HG03135 (cell line): ENCODE data around the gene MTUS2.

ENCODE experiments used
- ATAC-seq: cut with Tn5 transposase; IDR thresholded peaks from one replicate; pipeline ENCODE4 v1.9.1; 2021; ENCODE audit warnings: mild to moderate bottlenecking, moderate library complexity; ENCODE audit not compliant: unreplicated experiment

The MTUS2 gene

GRCh38 chr13:28856287-28856686, 36.1 kb downstream of the MTUS2 start:
- no peak for ATAC-seq

- ATAC-seq: no peak
Observed at GRCh38 chr13:28859069-28859468, 38.9 kb downstream of the MTUS2 start.

DNA sequence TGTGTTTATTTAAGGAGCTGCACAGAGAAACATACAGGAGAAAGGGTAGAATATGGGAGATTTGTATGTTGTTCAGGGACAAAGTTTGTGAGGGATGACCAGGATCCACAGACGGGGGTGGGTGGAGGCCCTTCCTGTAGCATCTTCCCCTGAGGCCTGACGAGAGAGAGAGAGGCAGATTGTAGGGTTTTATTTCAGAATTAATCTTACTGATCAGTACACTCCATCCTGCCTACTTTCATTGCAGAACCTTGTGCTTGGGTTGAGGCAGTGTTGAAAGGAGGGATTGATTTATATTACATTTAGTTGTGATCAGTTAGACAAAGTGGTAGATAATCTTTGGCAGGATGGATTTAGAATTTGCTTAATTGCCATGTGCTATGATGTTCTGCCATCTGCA, 39.6 kb downstream of the MTUS2 start:
- no peak for ATAC-seq

DNA sequence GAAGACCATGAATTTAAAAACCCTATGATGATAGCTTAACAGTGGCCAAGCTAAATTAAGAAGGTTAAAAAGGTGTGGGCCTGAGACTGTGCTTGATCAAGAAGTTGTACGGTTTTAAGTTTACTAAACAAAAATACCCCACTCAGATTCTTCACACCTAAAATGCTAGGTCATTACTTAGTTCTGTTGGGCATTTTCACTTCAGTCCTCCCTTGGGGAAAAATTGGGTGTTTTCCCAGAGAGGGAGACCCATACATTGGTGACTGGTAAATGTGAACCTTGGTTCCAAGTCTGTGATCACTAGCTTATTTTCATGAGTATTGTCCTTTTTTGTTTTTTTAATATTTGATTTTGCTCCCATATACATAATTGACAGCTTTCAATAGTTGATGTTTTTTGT, 44.4 kb downstream of the MTUS2 start:
- ATAC-seq: no peak

DNA sequence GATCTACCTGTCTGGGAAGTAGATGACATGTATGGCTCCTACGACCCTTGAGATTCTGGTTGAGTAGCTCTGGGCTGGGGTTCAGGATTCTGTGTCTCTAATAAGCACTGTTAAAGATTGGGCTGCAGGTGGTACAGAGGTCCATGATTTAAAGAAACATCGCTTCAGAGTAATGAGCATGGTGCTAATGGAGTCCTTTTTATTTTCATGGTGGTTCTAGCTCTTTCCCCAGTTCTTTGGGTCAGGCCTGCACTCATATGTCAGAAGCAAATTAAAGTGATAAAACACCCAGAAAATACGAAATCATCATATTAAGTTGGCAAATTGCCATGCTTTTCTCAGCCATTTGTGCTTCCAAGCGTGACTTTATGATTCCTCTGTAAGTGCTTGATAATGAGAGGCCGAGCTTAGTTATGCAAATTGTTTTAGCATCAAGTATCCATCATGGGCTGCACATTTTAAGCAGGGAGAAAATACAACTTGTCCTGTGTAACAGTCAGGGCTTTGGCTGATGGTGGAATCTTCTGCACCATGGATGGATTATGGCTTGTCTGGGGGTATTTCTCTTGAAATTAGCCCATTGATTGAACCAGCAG, 45.1 kb downstream of the MTUS2 start:
- no peak for ATAC-seq

- ATAC-seq: no peak
Observed at GRCh38 chr13:28865951-28866350, 45.8 kb downstream of the MTUS2 start.

DNA sequence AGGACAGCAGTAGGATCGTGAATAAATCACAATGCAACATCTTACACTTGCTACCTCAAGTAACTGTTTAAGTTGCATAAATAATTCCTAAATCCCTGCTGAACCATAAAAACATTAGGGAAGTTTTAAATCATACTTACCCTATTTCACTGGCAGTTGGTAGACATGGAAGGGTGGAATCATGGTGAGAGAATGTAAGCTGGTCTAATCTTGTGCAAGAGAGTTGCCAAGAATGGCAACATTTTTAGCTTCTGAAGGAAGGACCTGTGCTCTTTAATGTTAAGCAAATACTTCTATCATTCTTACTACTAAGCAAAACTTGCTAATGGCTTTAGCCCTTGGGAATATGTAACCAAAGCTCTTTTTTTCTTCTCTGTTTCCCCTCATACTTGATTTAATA, 46.8 kb downstream of the MTUS2 start:
- no peak for ATAC-seq

GRCh38 chr13:28867564-28867963, 47.4 kb downstream of the MTUS2 start:
- ATAC-seq: no peak

DNA sequence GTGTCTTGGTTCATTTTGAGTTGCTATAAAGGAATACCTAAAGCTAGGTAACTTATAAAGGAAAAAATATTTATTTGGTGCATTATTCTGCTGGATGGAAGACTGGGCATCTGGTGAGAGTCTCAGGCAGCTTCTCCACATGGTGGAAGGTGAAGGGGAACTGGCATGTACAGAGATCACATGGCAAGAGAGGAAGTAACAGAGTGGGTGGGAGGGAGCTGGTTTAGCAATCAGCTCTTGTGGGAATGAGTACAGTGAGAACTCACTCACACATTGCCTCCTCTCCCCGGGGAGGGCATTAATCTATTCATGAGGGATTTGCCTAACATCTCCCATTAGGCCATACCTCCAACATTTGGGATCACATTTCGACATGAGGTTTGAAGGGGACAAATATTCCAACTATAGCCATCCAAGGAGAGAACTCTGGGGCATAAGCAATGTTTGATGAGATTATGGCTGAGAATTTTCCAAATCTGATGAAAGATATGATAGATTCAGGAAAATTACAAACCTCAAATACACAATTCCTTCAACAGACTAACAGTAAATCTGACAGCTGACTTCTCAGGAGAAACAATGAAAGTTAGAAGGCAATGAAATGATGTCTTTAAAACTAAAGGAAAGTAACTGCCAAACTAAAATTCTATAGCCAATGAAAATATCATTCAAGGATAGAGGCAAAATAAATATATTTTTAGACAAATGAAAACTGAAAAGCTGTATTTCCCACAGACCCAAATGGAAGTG, 52.5 kb downstream of the MTUS2 start:
- no peak for ATAC-seq

DNA sequence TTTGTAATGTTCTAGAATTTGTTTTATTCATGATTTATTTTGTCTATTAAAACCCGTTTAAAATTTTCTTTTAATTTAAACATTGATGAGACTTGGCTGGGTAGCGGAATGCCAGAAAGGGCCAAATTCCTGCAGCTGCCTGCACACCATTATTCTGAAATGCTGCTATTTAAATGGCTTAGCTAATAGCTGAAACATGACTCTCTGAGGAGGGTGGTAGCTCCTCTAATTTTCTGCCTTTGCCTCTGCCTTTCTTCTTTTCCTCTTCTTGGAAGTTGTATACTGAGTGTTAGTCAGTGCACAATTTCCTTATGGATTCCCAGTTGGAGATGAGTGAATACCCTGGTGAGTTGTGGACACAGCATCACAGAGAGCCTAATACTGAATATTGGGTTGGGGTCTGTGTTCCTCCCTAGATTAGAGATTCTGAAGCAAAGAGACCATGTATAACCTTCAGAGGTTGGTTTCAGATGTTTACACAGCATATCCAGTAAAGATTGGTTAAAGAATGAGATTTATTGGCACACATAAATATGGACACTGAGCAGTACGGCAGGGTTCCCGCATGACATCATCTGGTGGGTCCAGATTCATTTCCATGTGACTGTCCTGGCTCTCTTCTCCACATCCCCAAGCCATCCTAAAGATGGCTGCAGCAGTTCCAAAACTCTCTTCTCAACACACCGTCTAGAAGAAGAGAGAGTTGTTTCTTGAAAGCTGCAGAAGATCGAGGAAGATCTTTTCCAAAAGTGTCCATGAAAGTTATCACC, 55.9 kb downstream of the MTUS2 start:
- ATAC-seq: no peak

DNA sequence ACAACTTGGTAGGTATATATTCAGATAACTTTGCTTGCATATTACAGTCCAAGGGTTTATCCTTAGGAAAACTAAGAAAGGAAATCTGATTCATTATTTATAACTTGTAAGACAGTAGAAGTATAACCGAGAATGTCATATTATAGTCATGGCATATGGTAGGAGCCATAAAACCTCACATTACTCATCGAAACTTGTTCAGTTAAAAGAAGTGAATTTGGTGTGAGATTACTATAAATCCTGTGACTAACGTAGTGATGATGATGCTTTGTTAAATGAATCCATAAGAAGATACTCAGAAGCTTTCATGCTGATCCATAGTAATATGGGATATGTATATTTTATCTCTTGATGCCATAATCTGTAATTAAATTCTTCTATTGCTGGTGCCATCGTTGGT, 57.3 kb downstream of the MTUS2 start:
- ATAC-seq: no peak

DNA sequence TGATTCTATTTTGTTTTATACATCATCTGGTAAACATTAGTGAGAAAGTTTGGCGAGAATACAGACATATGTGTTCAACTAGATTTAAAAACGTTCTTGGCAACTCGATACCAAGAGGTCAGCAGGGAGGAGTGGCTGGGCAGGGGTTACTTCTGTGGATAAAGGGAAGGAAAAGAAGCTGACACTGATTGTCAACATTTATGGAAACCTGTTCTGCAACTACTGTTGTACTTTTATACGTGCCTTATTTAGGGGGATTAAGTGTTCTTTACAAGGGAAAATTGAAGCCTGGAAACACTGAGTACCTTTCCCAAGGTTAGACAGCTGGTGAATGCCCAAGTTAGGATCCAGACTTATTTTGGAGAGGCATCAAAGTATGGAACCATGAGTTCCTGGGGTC, 65.0 kb downstream of the MTUS2 start:
- ATAC-seq: no peak

DNA sequence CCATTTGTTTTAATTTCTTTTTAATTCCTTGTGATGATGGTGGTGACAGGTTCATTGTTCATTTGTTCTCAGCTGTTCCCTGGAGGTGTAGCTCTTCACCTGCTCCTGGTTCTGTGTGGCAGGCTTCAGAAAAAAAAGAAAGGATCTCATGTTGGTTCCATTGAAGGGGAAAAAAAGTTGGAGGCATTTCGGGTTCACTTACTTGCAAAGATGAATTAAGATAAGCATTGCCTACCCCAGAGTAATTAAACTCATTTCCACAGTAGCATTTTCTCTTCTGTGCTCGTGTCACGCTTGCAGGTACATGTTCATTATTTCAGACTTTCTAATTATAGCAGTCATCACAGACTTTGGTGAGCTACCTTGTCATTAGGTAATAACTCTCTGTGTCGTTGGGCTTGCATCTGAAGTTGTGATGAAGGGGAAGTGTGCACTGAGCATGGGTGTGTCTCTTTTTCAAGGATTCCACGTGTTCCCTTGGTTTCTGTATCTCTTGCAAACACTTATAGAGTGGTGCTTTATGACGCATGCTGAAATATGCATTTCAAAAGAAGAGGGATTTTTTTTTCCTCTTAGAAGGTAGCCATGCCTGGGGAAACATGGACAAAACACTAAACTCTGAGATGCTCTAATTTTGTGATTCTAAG, 69.1 kb downstream of the MTUS2 start:
- no peak for ATAC-seq

DNA sequence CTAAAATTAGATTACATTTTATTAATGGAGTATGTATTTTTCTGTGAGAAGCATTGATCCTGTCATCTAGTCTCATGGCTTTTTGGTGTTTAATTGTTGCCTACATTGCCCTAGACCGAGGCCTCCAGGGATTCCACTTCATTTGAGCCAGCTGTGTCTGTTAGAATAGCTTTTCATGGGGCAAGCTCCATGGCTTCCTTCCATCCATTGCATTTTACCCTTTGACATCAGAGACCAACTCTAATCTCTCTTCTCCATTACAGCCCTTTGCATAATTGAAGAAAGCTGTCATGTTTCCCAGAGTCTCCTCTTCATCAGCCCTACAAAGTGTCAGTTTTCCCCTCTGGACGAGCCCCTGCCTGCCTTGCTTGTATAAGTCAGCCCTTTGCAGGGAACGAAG, 70.6 kb downstream of the MTUS2 start:
- no peak for ATAC-seq

DNA sequence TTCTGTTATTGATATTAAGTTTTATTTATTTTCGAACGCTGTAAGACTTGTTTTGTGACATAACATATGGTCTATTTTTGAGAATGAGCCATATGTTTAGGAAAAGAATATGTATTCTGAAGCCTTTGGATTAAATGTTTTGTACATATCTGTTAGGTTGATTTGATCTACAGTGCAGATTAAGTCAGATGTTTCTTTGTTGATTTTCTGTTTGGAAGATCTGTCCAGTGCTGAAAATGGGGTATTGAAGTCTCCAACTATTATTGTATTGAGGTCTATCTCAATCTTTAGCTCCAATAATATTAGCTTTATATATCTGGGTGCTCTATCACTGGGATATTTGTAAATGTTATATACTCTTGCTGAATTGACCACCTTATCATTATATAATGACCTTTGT, 97.9 kb downstream of the MTUS2 start:
- no peak for ATAC-seq

GRCh38 chr13:28922341-28922740, 102.2 kb downstream of the MTUS2 start:
- ATAC-seq: no peak

- ATAC-seq: no peak
Observed at GRCh38 chr13:28935104-28935503, 115.0 kb downstream of the MTUS2 start.

DNA sequence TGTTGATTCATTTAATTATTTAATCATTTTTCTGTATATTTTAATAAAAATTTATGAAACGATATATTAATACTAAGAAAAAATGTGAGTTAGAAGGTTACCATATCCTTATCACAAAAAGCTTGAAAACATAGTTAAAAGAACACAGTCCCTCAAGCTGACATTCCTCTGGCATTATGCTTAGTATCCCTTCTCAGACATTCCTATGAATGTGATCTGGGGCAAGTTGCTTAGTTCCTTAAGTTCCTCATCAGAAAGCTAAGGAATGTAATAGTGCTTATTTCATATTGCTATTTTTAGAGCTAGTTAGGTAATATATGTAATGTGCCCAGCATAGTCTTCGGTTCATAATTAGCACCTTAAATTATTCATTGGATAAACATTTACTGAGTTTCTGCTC, 122.8 kb downstream of the MTUS2 start:
- ATAC-seq: no peak

GRCh38 chr13:28953714-28954418, 133.7 kb downstream of the MTUS2 start:
- ATAC-seq: no peak

GRCh38 chr13:28954419-28954725, 134.2 kb downstream of the MTUS2 start:
- ATAC-seq: no peak

GRCh38 chr13:28954810-28955209, 134.7 kb downstream of the MTUS2 start:
- ATAC-seq: no peak
